NT2/D1 (cell line): Measurements from ENCODE around the gene VAV1.

Source experiments
- SUZ12 ChIP-seq: IDR thresholded peaks from 2 replicates; pipeline ENCODE4 v1.6.1; 2011; ENCODE audit not compliant: insufficient read length, insufficient read depth; ENCODE audit errors: extremely low read depth
- YY1 ChIP-seq: IDR thresholded peaks from 2 replicates; pipeline ENCODE4 v1.6.1; 2011; ENCODE audit not compliant: insufficient read length, insufficient read depth
- ZNF274 ChIP-seq: IDR thresholded peaks from 2 replicates; pipeline ENCODE4 v1.6.1; 2011; ENCODE audit warnings: mild to moderate bottlenecking, low read depth, low read length

DNA sequence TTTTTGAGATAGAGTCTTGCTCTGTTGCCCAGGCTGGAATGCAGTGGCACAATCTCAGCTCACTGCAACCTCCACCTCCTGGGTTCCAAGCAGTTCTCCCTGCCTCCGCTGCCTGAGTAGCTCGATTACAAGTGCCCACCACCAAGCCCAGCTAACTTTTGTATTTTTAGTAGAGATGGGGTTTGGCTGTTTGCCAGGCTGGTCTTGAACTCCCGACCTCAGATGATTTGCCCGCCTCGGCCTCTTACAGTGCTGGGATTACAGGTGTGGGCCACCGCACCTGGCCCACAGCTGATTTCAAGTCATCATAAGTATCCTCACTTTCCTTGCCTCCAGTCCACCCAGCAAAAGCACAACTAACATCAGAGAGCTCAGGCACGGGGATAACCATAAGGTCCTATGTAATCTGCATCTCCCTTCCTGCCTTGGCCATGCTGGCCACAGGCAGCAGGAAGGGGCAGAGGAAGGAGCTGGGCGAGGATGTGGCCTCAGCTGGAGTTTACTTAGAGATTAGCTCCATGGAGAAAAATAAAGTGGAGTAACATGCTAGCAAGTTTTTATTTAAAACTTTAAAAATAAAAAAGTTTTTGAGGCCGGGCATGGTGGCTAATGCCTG, 91.9 kb downstream of the VAV1 start:
- TF ChIP-seq YY1 = no peak
- no peak for TF ChIP-seq ZNF274
- TF ChIP-seq SUZ12 = no peak
